GM12873 (cell line): ENCODE data around the gene ADGRB2.

Experiments
- TF ChIP-seq, protein P1 (sequence below): IDR thresholded peaks from 2 replicates; pipeline ENCODE4 v1.5.1; 2012; ENCODE audit warnings: low read depth, mild to moderate bottlenecking, moderate library complexity, low read length, control low read depth; ENCODE audit not compliant: insufficient read depth; ENCODE audit errors: missing control alignments

ADGRB2 gene

DNA sequence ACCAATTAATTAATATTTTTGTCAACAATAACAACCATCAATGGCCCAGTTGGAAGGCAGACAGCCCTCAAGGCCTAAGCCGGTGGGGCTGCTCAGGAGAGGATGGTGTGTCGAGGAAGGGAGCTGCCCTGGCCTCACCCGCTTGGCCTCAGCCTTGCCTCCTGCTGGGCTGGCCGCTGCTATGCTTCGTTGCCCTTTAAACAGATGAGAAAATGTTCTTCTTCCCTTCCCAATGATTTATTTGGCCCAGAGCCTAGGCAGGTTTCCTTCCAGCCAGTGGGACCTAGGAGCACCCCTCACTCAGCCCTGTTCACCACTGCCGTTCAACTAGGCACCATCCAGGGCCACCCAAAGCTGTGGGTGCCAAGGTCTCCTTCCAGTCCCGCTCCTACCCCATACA, 3.1 kb upstream of the ADGRB2 start:
- TF ChIP-seq, protein P1, sequence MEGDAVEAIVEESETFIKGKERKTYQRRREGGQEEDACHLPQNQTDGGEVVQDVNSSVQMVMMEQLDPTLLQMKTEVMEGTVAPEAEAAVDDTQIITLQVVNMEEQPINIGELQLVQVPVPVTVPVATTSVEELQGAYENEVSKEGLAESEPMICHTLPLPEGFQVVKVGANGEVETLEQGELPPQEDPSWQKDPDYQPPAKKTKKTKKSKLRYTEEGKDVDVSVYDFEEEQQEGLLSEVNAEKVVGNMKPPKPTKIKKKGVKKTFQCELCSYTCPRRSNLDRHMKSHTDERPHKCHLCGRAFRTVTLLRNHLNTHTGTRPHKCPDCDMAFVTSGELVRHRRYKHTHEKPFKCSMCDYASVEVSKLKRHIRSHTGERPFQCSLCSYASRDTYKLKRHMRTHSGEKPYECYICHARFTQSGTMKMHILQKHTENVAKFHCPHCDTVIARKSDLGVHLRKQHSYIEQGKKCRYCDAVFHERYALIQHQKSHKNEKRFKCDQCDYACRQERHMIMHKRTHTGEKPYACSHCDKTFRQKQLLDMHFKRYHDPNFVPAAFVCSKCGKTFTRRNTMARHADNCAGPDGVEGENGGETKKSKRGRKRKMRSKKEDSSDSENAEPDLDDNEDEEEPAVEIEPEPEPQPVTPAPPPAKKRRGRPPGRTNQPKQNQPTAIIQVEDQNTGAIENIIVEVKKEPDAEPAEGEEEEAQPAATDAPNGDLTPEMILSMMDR = no peak

DNA sequence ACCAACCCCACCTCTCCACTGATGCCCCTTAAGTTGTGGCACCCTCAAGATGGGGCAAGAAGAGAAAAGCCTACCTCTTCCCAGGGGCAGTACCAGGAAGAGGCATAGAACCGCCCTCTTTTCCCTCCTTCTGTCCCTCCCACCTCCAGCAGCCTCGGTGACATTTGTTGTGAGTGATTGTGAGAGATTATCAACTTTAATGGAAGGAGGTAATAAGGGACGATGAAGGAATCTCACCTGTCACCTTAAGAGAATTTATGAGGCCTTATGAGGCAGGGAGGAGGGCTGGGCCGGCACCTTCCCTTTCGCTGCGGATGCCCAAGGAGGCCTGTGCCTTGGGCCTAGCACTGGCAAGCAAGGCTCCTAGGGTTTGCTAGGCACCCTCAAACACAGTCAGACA, 1.4 kb upstream of the ADGRB2 start:
- TF ChIP-seq, protein P1 = no peak

DNA sequence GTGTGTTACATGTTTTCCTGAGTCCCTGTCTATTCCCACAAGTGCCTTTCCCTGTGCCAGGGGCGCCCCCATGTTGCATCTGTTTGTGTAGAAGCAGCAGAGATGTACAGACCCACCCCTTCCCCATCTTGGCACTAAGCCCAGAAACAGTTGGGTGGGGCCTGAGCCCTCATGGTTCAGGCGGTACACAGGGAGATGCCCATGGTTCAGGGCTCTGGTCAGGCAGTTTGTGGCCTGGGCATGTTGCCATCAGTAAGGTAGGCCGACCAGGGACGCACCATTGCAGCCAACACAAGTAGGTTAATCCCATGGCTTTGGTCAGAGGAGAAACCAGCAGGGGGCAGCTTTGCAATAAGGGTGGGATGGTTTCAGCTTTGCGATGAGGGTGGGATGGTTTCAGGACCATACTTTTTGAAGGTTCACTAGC, 914 bp upstream of the ADGRB2 start:
- TF ChIP-seq, protein P1 = peak; percentile 42

DNA sequence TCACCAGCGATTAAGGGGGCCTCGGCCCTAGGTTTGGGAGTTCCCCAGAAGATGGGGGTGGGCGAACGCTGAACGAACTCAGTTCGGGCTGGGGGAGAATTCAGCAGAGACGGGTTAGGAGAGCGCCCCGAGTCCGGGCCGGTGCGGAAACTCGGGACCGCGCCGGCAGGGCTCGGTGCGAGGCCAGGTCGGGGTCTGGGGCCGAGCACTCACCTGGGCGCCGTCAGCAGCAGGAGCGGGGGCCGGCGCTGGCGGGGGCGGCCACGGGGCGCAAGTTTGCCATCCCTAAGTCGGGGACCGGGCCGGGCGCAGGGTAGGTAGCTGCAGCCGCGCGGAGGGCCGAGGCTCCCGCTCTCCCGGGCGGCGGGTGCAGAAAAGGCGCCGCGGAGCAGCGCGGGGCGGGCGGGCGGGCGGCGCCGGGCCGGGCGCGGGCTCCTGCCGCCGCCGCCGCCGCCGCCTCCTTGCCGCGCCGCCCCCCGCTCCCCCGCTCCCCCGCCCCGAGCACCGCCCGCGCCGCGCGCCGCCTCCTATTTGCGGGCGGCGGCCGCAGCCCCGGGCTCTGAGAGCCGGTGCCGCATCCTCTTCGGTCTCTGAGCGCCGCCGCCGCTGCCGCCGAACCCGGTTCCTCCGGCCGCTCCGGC, 349 bp downstream of the ADGRB2 start:
- TF ChIP-seq, protein P1 = no peak

DNA sequence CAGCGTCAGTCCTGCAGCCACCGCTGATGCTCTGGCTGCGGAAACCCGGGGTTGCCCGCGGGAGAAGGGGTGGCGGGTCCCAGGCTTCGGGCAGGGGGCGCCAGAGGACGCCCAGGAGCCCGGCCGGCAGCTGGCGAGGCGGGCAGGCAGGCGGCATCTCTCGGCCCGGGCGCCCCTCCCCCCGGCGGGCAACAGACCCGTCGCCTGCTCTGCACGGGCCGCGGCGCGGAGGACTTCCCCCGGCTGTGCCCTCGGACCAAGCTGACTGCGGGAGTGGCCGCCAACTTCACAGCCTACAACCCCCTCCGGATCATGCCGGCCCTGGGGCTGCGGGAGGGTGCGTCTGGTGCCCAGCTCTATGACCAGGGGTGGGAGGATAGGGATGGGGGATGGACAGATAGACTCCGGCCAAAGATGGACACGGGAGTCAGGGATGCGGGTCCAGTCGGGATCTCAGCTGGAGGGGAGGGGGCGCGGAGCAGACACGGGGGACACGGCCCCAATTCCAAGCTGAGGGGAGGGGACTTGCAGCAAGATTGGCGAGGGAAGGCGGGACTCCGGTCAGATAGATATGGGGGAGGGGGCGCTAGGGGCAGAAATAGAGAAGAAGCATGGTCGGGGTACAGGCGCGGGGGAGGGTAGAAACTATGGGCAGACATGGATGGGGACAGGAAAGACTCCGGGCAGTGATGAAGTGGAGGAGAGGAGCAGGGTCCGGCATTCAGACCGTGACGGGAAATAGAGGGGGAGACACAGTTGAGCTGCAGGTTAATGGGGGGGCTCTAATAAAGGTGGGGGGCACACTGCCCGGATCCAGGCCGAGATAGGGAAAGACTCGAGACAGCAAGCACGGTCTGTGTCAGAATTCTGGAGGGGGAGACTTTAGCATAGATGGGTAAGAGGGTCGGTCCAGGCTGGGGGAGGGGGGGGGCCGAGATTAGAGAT, 1.1 kb downstream of the ADGRB2 start:
- TF ChIP-seq, protein P1 = peak; percentile 53

DNA sequence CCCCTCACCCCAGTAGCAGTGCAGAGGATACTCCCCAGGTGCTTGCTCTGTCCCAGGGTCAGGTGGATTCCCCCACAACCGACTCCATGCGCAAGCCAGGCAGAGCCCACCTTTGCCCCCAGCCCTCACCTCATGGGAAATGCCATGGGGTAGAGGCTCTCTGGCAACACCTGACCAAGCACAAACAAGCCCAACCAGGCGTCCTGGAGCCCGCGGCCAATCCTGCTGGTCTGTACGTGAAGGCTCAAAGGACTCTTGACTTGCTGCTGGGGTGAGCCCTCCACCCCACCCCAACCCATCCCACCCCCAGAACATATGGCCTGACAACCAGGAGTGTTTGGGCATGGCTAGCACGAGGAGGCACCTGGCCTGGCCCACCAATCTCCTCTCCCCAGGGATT, 1.8 kb downstream of the ADGRB2 start:
- TF ChIP-seq, protein P1 = no peak

DNA sequence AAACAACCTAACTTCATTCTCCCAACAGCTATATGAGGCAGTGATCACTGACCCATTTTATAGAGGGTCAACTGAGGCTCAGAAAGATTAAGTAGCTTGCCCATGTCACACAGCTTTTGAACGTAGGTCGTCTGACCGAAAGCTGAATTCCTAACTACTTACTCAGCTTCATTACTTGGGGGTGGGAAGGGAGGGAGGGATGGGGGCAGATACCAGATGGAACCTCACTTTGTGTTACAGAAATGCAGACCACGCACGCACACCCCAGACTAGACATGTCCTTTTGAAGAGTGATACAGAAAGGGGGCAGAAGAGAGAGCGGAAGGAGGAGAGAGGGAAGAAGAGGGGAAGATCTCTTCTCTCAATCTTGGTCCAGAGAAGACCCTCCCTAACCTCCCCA, 2.3 kb downstream of the ADGRB2 start:
- TF ChIP-seq, protein P1 = no peak
